Activated CD4-positive, CD25-positive, alpha-beta regulatory T cell treated with anti-CD3 and anti-CD28 coated beads, Interleukin-2, amount 50 U/mL, for 16 hours (primary cell): ENCODE results near the gene ADAMTS19.
"Not testable (repeated sequence)": the region's sequence is repeated elsewhere in the genome, so short reads cannot be mapped to it uniquely, and the experiment has no call there.

Experiments used
- DNase-seq: peaks from one replicate; pipeline ENCODE4 v3.0.0-alpha.2; 2020; ENCODE audit warnings: low read depth, low spot score

ADAMTS19 gene

GRCh38 chr5:129476751-129477150 lies 16.7 kb downstream of the ADAMTS19 start:
- no peak for DNase-seq

DNA sequence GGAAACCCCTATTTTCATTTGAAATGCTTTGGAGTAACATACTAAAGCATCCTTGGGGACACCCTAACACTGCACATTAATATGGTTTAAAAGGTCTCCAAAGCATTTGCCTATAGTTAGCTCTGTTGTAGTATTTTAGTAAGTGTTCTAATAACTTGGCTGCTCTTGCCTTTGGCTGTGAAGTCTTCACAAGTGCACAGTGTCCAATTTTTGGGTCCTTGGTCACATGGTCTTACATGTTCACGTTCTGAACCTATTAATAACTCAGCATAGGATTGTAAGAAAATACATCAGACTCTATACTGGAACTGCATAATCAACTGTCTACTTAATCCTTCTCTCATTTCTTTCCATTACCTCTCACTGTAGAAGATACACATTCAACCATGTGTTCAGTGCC lies 17.4 kb downstream of the ADAMTS19 start:
- DNase-seq, result no peak

GRCh38 chr5:129481161-129481560 lies 21.1 kb downstream of the ADAMTS19 start:
- DNase-seq, result no peak

DNA sequence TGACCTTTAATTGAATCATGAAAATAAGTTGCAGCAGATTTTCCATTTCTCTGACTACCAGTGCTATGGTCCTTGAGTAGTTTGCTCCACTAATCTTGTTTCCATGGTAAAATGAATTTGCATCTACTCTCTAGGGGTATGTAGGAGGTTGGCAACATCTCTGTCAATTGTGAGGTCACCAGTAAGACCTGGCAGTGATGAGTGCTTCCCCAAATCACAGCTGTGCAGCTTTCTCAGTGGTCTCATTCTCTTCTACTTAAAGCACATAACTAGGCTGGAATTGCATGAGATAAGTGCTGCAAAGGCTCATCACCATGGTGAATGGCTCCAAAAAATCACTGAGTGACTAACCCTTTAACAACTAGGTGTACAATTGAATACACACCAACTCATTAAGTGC lies 36.3 kb downstream of the ADAMTS19 start:
- no peak for DNase-seq

GRCh38 chr5:129496864-129497595 lies 36.9 kb downstream of the ADAMTS19 start:
- no peak for DNase-seq

- no peak for DNase-seq
Observed at GRCh38 chr5:129499208-129499852, 39.2 kb downstream of the ADAMTS19 start.

GRCh38 chr5:129500101-129500500 lies 40.0 kb downstream of the ADAMTS19 start:
- no peak for DNase-seq

DNA sequence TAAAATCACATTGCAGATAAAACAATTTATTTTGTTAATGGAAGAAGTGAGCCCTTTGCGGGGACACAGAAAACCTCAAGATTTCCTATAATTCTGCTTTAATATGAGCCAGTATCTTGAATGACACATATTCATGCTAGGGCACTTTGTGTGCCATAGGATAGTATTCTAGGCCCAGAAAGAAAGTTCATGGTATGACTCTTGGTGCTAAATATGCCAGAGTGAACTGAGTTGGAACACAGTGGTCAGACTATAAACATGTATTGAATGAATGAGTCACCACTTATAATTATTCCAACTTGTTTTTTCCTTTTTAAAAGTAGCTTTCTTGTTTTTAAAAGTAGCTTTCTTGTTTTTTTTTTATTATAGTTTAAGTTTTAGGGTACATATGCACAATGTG lies 46.0 kb downstream of the ADAMTS19 start:
- DNase-seq, result no peak

DNA sequence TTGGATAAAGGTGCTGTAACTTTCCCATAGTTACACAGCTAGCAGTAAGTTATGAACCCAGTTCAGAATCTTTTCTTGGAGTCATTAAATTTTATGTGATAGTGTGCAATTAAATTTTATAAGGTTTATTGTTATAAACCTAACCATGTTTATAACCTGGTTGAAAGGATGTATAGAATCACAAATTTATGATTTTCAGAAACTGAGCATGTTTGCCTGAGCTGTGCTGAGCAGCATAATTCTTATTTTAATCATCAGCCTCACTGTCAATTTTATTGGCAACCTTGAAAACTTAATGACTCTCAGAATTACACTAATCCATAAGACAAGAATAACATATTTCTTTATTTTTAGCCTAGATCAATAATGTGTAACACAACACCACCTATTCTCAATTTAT lies 46.9 kb downstream of the ADAMTS19 start:
- DNase-seq, result no peak

GRCh38 chr5:129507527-129507926 lies 47.4 kb downstream of the ADAMTS19 start:
- DNase-seq, result no peak

DNA sequence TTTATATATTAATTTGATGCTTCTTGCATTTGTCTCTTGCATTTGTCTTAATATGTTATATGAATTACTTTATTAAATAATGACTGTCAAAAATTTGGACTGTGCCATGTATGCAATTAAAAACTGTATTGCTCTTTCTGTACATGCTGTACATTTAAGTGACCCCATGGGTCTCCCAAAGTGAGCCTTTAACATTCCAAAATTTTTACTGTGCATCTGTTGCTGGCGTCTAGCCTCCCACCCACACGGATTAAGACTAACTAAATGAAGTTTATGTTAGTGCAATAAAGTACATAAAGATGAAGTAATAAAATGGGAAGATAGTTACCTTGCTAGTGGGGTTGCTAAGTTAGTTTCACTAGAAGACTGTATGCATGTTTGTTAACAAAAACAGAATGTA lies 48.5 kb downstream of the ADAMTS19 start:
- no peak for DNase-seq

DNA sequence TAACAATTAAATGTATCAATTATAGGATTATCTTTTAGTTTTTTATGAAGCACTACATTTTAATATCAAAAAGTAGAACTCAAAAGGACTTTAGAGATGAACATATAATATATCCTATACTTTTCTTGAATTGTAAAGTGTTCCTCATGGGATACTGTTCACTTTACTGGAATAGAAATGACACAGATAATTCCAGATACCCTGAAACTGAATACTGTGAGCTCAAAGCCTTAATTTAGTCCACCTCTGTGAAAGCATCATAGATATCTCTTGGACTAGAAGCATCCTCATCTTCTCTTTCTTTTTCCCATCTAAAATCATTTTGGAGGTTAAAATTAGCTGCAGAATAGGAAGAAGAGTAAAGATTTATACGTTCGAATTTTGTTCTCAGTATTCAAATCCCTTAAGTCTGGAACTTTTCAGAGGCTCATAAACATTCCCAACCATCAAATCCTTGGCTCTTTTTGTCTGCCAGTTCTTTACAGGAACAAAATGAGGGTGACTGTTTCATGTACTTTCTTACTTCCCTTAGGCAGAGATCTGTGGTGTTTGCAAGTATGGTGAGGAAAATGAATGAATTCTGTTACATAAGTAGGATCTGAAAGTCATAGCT lies 49.4 kb downstream of the ADAMTS19 start:
- DNase-seq, result no peak

- DNase-seq, result no peak
Observed at GRCh38 chr5:129511291-129511690, 51.2 kb downstream of the ADAMTS19 start.

- no peak for DNase-seq
Observed at GRCh38 chr5:129541051-129541450, 81.0 kb downstream of the ADAMTS19 start.

GRCh38 chr5:129541648-129542251 lies 81.7 kb downstream of the ADAMTS19 start:
- no peak for DNase-seq

DNA sequence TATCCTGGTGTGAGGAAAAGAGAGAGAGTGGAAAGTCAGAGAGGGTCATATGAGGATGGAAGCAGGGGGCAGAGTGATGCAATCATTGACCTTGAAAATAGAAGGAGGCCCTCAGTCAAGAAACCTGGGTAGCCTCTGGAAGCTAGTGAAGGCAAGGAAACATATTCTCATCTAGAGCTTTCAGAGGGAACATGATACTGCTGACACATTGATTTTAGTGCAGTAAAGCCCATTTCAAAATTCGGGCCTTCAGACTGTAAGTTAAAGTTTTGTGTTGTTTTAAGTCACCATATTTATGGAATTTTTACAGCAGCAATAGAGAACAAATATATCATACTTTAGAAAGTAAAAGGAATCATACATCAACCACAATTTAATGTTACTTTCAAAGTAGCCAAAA lies 87.0 kb downstream of the ADAMTS19 start:
- no peak for DNase-seq

GRCh38 chr5:129554134-129554904 lies 94.2 kb downstream of the ADAMTS19 start:
- DNase-seq, result no peak

DNA sequence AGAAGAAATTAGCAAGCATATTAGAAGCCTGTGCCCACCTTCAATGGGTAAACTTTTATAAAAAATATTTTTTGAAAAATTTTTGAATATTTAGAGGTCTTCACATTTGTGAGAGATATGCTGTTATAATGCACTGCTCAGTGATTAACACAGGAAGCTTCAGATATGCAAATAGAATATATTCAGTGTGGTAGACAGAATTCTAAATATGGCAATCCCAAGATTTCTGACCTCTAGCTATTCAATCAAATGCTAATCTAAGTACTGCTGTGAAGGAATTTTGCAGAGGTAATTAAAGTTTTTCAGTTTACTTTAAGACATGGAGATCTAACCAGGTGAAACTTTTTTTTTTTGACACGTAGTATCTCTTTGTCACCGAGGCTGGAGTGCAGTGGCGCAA lies 103.5 kb downstream of the ADAMTS19 start:
- DNase-seq, result no peak

- no peak for DNase-seq
Observed at GRCh38 chr5:129569295-129569694, 109.2 kb downstream of the ADAMTS19 start.

GRCh38 chr5:129572060-129572459 lies 112.0 kb downstream of the ADAMTS19 start:
- no peak for DNase-seq

DNA sequence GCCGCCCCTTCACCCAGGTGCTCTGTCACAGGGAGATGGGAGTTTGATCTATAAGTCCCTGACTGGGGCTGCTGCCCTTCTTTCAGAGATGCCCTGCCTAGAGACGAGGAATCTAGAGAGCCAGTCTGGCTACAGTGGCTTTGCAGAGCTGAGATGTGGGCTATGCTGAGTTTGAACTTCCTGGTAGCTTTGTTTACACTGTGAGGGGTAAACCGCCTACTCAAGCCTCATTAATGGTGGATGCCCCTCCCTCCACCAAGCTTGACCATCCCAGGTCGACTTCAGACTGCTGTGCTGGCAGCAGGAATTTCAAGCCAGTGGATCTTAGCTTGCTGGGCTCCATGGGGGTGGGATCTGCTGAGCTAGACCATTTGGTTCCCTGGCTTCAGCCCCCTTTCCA lies 124.4 kb downstream of the ADAMTS19 start:
- not testable (repeated sequence) for DNase-seq
